Activated effector memory CD4-positive, alpha-beta T cell treated with anti-CD3 and anti-CD28 coated beads, Interleukin-2, amount 50 U/mL, for 16 hours (primary cell): ENCODE results near the gene SNHG17.
"Not testable (repeated sequence)": the region's sequence is repeated elsewhere in the genome, so short reads cannot be mapped to it uniquely, and the experiment has no call there.

Experiments
- DNase-seq: peaks from one replicate; pipeline ENCODE4 v3.0.0-alpha.2; 2020

The SNHG17 gene

DNA sequence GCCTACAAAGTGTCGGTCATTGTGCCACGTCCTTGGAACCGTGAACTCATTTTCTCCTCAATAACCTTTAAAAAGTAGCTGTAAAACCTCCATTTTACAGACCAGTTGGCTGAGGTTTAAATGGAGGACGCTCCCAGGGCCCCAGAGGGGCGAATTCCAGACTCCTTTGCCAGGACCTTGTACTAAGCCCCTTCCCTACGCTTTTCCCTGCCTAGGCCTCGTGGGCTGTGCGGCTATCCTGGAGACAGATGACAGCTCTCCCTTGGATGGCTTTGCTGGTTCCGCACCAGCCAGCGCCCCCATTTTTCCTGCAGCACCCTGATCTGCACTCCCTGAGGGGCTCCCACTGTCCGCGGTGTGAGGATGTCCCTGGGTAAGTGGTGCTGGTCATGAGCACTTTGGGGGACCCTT is 12.1 kb upstream of the SNHG17 start:
- DNase-seq = no peak

DNA sequence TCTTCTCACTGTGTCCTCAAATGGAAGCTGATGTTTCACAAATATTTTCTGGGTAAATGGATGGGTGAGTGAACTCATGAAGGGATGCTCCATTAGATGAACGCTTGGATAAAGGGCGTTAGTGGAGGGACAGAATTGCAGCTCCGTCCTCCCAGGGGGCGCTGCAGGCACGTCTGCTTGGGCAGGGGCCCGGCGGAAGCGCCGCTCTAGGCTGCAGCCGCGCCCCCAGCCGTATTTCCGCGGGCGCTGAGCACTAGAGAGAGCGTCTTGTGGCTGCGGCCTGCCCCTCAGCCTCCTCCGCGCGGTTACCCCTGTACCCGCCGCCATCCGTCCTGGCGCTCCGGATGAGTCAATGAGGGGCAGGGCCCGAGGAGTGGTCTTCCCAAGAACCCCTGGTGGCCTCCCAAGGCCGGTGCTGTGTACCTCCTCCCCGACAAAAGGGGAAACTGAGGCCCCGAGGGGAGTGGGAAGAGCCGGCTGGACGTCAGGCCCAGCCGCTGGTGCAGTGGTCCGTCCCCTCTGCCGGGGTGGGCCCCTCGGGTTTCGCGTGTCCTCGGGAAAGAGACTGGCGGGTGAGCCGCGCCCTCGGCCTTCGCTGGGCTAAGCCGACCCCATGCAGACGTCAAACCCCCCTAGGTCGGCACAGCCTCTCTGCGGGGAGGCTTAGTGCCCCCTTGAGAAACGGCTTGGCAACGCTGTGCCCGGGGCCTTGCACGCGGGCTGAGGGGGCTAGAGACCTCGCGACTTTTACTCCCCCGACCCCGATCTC is 11.5 kb upstream of the SNHG17 start:
- peak; percentile 97 for DNase-seq

DNA sequence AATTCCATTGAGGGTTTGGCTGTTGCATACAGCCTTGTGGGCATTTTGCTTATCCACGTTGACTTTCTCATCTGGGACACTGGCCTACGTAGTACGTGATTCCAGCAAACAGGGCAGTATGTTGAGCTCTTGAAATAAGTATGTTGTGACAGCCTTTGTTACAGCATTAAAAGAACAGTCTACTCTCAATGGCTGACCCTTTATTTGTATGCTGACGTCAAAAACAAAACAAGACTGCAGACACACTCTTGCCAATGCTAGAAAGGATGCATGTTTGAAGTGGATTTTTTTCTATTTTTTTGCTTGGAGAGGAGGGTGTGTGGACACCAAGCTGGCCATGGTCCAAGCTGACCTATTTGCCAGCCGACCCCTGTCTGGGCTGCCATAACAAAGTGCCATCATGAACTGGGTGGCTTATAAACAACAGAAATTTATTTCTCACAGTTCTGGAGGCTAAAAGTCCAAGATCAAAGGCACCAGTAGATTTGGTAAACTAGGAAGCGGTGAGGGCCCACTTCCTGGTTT is 10.8 kb upstream of the SNHG17 start:
- no peak for DNase-seq

DNA sequence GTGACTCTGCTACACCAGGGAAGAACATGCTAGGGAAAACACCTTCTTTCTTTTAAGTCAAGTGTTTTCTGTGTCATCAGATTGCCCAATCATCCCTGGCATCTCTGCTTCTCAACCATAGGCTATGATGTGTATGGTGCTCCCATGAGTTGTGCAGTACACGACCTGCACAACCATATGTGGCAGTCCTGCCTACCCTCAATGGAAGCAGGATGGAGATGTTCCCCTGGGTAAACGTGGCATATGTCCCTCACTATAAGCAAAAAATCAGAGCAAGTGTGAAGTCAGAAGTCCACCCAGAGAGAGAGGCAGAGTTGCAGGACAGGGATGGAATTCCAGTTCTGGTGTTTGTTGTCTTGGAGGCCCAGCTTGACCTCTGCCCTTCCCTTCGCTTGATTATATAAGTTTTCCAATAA is 10.3 kb upstream of the SNHG17 start:
- no peak for DNase-seq

DNA sequence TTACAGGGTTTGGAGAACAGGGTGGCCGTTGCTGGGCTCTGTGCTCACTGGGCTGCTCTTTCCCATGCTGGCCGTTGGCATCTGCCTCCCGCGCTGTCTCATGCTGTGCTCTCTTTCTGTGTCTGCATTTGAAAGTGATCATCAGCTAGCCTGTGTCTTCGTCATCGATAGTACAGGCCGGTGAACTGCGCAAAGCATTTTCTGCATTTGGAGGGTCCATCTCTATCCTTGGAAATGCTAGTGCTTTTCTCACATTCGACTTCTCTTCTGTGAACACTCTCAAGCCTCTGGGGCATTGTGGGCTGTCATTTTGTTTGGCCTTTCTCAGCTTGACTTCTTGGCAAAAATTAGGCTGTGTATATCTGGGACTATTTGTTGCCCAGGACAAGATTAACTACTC is 6.8 kb upstream of the SNHG17 start:
- no peak for DNase-seq

DNA sequence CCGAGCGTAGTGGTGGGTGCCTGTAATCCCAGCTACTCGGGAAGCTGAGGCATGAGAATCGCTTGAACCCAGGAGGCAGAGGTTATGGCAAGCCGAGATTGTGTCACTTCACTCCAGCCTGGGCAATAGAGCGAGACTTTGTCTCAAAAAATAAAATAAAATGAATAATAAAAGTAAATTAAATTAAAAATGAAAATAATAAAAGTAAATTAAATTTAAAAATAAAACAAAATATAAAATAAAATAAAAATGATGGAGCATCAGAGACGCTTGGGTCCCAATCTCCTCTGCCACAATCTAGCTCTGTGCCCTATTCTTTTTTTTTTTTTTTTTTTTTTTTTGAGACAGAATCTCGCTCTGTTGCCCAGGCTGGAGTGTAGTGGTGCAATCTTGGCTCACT is 6.0 kb upstream of the SNHG17 start:
- DNase-seq = not testable (repeated sequence)

DNA sequence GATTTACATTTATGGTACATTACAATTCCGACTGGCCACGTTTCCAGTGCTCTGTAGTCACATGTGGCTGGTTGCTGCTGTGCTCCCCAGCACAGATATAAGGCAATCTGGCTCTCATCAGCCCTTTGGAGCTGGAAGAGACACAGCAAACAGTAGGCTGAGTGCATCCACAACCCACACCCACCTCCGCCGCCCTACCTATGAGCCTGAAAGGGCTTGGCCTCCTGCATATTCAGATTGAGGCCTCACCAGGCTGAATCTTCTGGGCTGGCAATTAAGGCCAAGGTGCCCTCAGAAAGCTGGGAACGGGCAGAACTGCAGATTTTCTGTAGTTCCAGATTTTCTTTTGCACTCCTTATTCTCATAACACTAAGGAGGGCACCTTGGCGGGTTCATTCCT is 2.7 kb upstream of the SNHG17 start:
- DNase-seq = no peak

DNA sequence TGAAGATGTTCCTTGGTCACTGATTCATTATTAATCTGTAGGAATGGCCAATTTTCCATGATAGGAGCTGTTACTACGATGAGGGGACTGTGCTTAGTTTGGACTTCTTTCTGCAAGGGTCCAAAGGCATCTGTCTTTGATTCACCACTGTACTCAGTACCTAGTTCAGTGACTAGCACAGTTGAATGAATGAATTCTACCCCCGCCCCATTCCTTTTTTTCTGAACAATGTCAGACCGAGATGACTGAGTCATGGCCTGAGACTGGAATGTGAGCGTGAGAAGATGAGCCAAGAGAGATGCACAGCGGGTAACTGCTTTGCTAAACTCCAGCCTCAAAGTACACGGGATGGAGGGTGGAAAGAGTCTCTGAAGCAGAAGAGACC is 419 bp upstream of the SNHG17 start:
- no peak for DNase-seq

DNA sequence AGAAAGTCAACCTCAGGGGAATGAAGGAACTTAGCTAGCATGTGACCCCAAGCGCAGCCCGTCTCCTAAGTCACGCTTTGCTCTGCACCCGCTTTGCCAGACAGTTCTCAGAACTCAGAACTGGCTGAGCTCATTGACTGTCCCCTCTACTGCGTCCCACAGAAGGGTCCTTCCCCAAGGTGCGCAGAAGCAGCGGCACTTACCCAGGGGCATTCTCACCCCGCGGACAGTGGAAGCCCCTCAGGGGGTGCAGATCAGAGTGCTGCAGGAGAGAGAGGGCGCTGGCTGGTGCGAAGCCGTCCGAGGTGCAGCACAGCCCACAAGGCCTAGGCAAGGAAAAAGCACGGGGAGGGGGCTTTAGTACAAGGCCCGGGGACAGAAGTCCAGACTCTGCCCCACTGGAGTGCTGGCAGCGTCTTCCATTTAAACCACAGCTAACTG is 807 bp downstream of the SNHG17 start:
- DNase-seq = peak; percentile 74

DNA sequence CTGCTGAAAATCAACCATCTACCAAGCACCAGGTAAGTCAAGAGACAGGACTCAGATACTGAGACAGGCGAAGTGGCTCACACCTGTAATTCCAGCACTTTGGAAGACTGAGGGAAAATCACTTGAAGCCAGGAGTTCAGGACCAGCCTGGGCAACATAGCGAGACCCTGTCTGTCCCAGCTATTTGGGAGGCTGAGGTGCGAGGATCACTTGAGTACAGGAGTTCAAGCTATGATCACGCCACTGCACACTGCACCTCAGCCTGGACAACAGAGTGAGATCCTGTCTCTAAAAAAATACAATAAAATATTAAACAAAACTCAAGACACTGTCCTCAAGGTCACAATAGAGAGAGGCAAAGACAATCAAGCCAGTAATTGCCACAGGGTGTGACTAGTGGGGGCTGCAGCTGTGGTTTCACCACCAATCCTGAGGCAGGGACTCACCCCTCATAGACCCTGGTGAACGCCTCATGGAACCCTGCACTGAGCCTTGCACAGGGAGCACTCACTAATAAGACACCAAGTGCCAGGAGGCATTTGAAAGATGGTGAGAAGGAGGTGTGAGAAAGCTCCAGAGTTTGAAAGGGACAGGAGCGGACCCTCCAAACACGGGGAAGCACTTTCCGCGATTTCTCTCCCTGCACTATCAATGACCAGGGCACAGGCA is 1.7 kb downstream of the SNHG17 start:
- DNase-seq = no peak

DNA sequence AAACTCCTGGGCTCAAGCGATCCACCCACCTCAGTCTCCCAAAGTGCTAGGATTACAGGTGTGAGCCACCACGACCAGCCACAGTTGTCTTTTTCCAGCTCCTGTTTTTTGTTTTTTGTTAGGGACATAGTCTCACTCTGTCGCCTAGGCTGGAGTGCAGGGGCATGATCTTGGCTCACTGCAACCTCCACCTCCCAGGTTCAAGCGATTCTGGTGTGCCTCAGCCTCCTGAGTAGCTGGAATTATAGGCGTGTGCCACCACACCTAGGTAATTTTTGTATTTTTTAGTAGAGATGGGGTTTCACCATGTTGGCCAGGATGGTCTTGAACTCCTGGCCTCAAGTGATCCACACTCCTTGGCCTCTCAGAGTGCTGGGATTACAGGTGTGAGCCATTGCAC is 2.3 kb downstream of the SNHG17 start:
- not testable (repeated sequence) for DNase-seq

DNA sequence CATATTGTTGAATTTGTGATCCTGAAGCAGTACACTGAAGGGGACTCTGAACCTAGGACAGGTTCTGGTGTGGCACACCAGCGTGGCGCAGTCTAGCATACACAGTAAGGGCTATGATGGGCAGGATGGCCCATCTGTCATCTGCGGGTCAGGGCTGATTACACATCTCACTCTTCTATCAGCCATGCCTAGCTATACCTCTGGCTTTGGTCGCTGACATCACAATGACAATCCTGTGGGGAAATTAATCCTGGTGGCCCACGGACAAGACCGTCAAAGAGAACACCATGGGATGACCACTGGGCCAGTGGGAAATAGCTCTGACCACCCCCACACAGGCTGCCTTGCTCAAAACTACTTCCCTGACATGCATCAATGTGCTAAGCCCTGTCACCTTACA is 2.8 kb downstream of the SNHG17 start:
- no peak for DNase-seq

DNA sequence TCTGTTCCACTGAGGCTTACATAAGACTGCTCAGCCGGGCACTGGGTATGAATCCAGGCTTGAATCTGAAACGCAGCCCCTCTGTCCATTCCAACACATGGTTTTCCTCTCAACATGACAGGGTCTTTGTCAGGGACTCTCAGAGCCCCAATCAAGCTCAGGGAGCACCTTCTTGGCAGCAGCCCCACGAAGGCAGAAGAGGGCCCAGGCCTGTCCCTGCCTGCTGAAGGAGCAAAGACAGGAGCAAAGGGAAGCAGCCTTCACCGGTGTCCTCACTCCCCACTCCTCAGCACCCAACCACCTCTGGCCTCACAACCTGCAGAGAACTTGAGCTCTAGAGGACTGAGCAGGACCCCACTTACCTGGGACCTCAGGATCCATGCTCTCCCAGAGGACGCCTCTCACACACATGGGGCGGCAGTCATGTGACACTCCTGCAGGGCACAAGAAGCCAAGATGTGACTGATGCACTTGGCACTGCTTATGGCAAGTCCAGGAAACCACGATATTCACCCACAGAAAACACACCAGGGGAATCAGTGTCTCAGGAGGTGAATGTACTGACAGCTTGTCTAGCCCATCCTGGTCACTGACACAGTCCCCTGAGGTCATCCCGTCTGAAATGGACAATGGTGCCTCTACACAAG is 4.3 kb downstream of the SNHG17 start:
- no peak for DNase-seq

DNA sequence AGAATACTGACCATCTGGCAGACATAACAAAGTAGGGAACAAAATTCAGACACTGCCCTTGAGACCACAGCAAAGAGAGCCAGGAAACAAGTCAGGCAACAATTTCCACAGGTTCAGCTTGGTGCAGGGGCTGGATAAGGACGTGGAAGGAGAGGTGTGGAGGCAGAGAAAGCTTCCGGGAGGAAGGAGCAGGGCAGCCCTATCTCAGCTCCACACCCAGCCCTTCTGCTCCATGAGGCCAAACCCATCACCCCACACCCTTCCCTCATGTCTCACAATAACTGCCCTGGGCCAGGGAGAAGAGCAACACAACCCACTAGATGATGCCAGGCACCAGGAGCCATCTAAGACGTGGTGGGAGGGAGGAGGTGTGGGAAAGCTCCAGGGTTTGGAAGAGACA is 5.8 kb downstream of the SNHG17 start:
- no peak for DNase-seq

DNA sequence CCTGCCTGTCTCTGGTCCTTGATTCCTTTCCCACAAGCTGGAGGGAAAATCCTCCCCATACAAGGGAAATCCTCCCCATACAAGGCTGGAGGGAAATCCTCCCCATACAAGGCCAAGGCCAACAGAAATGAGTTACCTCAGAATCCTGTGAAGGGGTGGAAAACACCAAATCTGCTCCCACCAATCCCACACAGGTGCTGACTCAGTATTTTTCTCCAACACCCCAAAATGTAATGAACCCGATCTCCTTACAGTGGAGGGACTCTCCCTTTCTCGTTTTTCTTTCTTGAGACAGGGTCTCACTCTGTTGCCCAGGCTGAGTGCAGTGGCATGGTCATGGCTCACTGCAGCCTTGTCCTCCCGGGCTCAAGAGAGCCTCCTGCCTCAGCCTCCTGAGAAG is 6.3 kb downstream of the SNHG17 start:
- DNase-seq = no peak

DNA sequence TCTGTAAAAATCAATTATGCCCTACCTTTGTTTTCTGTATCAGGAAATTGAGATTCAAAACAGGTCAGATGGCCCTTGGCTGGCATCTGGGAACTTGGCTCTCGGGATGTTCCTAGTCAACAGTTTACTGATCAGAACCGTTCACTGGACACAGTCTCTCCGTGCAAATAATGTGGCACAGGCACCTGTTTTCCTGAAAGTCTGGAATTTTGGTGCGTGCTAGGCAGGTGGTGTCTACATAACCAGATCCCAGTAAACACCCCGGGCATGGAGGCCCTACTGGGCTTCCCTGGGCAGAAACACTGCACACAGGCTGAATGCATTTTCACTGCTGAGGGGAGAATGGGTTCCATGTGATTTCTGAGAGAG is 7.5 kb downstream of the SNHG17 start:
- DNase-seq = no peak

DNA sequence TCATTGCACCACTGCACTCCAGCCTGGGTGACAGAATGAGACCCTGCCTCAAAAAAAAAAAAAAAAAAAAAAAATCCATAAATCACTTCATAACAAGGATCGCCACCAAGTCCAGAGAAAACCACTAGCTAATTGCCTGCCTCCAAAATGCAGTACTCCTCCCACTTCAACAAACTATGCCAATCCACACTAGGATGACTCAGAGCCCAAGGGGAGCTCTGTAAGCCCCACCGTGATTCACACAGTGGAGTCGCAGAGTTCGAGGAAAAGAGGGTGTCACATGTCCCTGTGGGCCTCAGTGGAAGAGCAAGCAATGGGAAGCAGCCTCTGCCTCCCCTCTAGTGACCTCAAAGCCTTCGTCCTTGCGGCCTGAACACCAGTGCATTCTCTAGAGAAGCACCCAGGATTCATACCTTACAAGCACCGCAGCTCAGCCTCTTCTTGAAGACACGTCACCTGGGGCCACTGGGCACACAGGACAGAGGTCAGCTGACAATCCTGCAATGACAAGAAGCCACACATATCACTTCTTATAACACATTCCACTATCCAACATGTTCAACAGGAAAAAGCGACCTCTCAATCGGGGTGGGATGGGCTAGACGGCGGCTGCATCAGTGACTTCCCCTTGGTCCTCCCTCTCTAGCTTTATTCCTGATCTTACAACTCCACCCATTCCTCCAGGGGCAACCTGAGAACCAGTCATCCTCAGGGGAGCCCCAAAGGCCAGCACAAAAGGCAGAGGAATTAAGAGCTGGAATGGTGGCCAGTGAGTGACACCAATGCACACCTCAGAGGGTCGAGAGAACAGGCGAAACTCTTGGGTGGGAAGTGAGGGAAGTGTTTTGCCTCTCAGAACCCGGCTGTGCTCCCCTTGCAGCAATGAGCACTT is 8.9 kb downstream of the SNHG17 start:
- no peak for DNase-seq

DNA sequence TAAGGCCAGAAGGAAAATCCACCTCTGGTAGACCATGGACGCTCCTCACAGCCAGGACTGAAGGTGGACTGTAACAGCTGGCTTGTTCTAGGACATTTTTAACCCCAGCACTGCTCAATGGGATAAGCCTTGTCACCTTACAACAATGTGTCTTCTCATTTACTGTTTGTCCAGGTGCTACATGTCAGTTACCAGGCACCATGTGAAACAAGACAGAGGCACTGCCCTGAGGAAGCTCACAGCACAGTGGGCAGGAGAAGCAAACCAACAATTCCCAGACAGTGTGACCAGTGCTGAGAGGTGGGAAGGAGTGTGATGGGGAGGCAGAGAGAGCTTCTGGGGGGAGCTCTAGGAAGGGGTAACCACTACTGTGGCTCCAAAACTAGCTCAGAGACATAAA is 10.7 kb downstream of the SNHG17 start:
- no peak for DNase-seq

DNA sequence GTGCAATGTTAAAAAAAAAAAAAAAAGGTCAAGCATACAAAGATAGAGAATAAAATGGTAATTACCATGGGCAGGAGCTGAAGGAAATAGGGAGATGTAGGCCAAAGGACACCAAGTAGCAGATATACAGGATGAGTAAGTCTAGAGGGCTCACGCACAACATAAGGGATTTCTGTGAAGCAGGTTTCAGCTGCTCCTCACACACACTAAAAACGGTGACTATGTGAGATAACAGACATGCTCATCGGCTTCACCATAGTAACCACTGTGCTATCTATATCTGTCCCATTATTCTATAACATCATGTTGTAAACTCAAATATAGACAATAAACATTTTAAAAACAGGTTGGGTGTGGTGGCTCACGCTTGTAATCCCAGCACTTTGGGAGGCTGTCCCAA is 11.6 kb downstream of the SNHG17 start:
- no peak for DNase-seq

DNA sequence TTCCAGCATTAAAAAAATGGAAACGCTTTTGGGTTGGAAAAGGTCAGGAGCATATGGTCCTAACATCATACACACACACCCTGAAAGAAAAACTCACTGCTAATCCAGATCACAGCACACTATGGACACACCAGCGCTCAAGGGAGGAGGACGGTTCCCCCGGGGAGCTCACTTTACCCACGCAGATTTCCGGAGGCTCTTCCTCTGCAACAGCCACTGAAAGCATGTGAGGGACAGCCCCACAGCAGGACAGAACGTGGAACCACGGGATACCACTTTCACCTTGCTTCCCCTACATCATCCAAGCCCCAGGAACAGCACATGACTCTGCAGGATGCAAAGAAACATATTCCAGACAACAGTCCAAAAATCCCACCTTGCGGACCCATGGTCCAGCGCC is 13.2 kb downstream of the SNHG17 start:
- no peak for DNase-seq

DNA sequence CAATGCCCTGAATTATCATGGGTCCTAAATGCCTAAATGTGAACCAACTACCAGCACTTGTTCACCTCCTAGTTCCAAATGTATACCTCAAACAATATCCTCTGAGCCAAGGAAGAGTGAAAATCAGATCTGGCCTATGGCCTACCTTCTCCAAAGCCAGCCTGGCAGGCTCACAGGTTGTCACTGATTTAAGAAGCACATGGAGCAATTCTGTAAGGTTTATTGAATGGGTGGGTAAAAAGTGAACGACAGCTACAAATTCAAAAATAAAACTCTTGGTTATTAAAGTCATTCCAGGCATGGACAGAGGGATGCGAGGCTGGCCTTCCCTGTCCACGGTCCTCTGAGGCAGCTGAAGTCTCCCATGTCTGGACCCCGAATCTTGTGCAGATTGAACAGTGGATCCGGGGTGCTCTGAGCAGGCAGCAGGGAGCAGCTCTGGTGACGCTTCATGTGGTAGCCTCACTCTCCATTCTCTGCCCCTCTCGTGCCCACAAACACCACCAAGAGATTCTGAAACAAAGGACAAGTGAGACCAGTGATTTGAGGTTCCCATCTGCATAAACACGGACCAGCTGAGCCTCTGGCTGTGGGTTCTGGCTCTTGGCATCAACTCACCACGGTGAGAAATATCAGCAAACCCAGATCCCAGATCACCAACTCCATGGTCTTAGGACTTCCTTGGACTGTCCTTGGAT is 14.6 kb downstream of the SNHG17 start:
- DNase-seq = peak; percentile 45

DNA sequence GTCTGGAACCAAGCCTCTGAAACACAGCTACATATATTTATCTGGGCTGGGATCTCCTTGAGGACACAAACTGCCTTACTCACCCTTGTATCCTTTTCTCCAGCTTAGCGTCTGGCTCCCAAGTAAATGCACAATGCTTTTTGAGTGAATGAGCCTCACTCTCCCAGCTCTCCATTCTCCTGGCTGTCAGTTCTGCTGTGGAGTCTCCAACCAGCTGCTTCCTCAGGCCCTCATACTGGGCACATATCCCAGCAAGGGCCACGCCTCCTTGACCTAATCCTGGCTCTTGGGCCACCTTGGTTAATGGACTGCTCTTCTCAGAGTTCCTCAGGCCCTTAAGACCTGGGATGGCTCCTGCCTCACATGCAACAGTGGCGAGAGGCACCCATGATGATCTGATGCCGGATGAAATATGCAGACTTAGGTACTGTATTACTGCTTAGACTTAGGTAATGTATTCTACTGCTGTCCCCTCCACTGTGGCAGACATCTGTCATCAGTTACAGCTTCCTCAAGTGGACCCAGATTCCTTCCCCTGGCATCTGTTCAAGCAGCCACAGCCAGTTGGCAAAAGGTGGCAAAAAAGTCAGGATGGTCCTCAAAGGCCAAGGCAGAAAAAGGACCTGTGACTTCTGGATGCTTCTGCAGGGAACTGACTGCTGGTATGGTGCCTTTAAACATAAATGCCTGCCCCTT is 16.5 kb downstream of the SNHG17 start:
- DNase-seq = peak; percentile 58
